ENCODE data around the gene E2F6.

E2F6 gene

GRCh38 chr2:11494310-11494709, 28.3 kb upstream of the E2F6 start:
- no peak for DNase-seq

- no peak for DNase-seq
These were observed 27.3 kb upstream of the E2F6 start for GRCh38 chr2:11493282-11493681.

- no peak for DNase-seq
These were observed 26.8 kb upstream of the E2F6 start for GRCh38 chr2:11492720-11493119.

GRCh38 chr2:11492244-11492643, 26.3 kb upstream of the E2F6 start:
- no peak for DNase-seq

- DNase-seq: no peak
These were observed 25.5 kb upstream of the E2F6 start for GRCh38 chr2:11491348-11491933.

GRCh38 chr2:11490194-11490593, 24.2 kb upstream of the E2F6 start:
- DNase-seq: no peak

- no peak for DNase-seq
These were observed 22.8 kb upstream of the E2F6 start for GRCh38 chr2:11488809-11489208.

- no peak for DNase-seq
These were observed 18.1 kb upstream of the E2F6 start for GRCh38 chr2:11483806-11484617.

GRCh38 chr2:11482473-11483035, 16.6 kb upstream of the E2F6 start:
- peak in 19 of 58 donors; percentile 14 to 66 (median 40) for DNase-seq

GRCh38 chr2:11481789-11482472, 16.0 kb upstream of the E2F6 start:
- peak in 1 of 58 donors; percentile 19 for DNase-seq

- DNase-seq: no peak
These were observed 15.4 kb upstream of the E2F6 start for GRCh38 chr2:11481426-11481788.

- no peak for DNase-seq
These were observed 14.9 kb upstream of the E2F6 start for GRCh38 chr2:11480859-11481258.

GRCh38 chr2:11480406-11480805, 14.4 kb upstream of the E2F6 start:
- no peak for DNase-seq

GRCh38 chr2:11478899-11479605, 13.1 kb upstream of the E2F6 start:
- no peak for DNase-seq

GRCh38 chr2:11477994-11478393, 12.0 kb upstream of the E2F6 start:
- peak in 55 of 58 donors; percentile 28 to 99 (median 77) for DNase-seq

- DNase-seq: no peak
These were observed 7.9 kb upstream of the E2F6 start for GRCh38 chr2:11473659-11474433.

GRCh38 chr2:11467749-11468148, 1.8 kb upstream of the E2F6 start:
- DNase-seq: no peak

GRCh38 chr2:11467129-11467649, 1.2 kb upstream of the E2F6 start:
- DNase-seq: no peak

- DNase-seq: no peak
These were observed 557 bp upstream of the E2F6 start for GRCh38 chr2:11466307-11467128.

GRCh38 chr2:11465110-11465484, 864 bp downstream of the E2F6 start:
- no peak for DNase-seq

Measured in anterior cingulate cortex (tissue), 58 donors.